Endothelial cell (in vitro differentiated cells): ENCODE measurements around the gene KIF26A. TPM values are rescaled to one million over a fixed set of nuclear protein-coding genes. Genes with fewer than 3 reads are reported as not detected.
A peak's percentile ranks its signal among the peaks of the same experiment; 100 is the strongest.

Experiments used
- DNase-seq: peaks from one replicate; pipeline ENCODE4 v3.0.0; 2021; ENCODE audit warnings: low spot score
- H3K27ac Mint-ChIP-seq: one replicate; pipeline ENCODE4 v1.8.0; 2021; ENCODE audit warnings: mixed read lengths, inconsistent platforms; ENCODE audit not compliant: unreplicated experiment
- H3K27me3 Mint-ChIP-seq: one replicate; pipeline ENCODE4 v1.8.0; 2021; ENCODE audit warnings: mild to moderate bottlenecking, moderate library complexity, mixed read lengths, inconsistent platforms; ENCODE audit not compliant: unreplicated experiment
- H3K36me3 Mint-ChIP-seq: one replicate; pipeline ENCODE4 v1.8.0; 2021; ENCODE audit warnings: mild to moderate bottlenecking, low read depth, mixed read lengths, inconsistent platforms; ENCODE audit not compliant: unreplicated experiment
- H3K4me1 Mint-ChIP-seq: one replicate; pipeline ENCODE4 v1.8.0; 2021; ENCODE audit warnings: mild to moderate bottlenecking, mixed read lengths, inconsistent platforms; ENCODE audit not compliant: unreplicated experiment
- H3K4me3 Mint-ChIP-seq: one replicate; pipeline ENCODE4 v1.8.0; 2021; ENCODE audit warnings: mild to moderate bottlenecking, mixed read lengths, inconsistent platforms; ENCODE audit not compliant: unreplicated experiment
- H3K9me3 Mint-ChIP-seq: one replicate; pipeline ENCODE4 v1.8.0; 2021; ENCODE audit warnings: mixed read lengths, inconsistent platforms; ENCODE audit not compliant: unreplicated experiment
- total RNA-seq: library from RNA; stranded (reverse); fragmentation: NEBNext Ultra II Directional; extraction: Animal tissue kit (Norgen Biotek cat#: 25700); gene quantifications from one replicate; pipeline ENCODE4 v1.2.1, GENCODE V29; 2021; ENCODE audit not compliant: unreplicated experiment
- TF ChIP-seq, protein P1 (sequence below): fragments of 200-600 bp; sonication (generic); IDR thresholded peaks from one replicate; pipeline ENCODE4 v1.5.0; 2021; ENCODE audit warnings: antibody characterized with exemption; ENCODE audit not compliant: unreplicated experiment

KIF26A gene
- total RNA-seq, 1 donor from 2014 or later: 96.9 TPM

- H3K4me3 Mint-ChIP-seq: no peak overlapping the region
- H3K9me3 Mint-ChIP-seq: no peaks in the 10 kb centered on the region
- peaks cover 21% of the 10 kb centered on the region for H3K4me1 Mint-ChIP-seq
- H3K27me3 Mint-ChIP-seq: peaks cover 13% of the 10 kb centered on the region
- no peak for DNase-seq
- TF ChIP-seq, protein P1, sequence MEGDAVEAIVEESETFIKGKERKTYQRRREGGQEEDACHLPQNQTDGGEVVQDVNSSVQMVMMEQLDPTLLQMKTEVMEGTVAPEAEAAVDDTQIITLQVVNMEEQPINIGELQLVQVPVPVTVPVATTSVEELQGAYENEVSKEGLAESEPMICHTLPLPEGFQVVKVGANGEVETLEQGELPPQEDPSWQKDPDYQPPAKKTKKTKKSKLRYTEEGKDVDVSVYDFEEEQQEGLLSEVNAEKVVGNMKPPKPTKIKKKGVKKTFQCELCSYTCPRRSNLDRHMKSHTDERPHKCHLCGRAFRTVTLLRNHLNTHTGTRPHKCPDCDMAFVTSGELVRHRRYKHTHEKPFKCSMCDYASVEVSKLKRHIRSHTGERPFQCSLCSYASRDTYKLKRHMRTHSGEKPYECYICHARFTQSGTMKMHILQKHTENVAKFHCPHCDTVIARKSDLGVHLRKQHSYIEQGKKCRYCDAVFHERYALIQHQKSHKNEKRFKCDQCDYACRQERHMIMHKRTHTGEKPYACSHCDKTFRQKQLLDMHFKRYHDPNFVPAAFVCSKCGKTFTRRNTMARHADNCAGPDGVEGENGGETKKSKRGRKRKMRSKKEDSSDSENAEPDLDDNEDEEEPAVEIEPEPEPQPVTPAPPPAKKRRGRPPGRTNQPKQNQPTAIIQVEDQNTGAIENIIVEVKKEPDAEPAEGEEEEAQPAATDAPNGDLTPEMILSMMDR: no peak
- peaks cover 3% of the 10 kb centered on the region for H3K36me3 Mint-ChIP-seq
- peak overlapping the region; percentile 67 for H3K27ac Mint-ChIP-seq
These were observed 47.6 kb downstream of the KIF26A start for GRCh38 chr14:104185916-104186495.

GRCh38 chr14:104186575-104186974 lies 48.2 kb downstream of the KIF26A start:
- peak overlapping the region; percentile 83 for H3K27ac Mint-ChIP-seq
- no peaks in the 10 kb centered on the region for H3K9me3 Mint-ChIP-seq

DNA sequence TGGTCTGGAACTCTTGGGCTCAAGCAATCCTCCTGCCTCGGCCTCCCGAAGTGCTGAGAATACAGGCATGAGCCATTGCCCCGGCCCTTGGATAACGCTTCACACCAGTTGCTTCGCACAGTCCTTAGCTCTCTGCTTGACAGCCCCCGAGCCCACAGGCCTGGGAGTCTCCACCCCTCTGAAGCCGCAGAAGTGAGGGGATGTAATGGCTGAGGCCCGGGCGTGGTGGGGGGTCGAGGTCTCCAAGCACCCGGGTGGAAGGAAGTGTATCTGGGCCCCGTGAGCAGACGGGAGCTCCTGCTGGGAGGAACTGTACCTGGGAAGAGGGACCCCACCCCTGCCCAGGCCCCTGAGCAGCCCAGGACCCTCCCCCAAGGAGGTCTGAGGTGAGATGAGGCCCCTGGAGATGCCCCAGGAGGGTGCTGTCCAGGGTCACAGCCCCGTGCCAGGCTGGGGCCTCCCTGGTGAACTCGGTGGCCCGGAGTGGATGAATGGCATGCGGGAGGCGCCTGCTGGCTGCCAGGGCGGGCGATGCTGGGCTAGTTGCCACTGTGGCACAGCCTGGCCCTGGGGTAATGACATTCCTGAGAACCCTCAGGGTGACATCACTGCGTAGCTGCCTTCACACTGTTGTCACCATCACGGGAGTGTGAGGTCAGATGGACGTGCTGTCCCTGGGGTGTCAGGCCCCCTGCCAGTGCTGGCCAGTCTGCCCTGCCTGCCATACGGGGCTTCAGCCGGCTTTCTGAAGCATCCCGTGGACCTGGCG lies 48.9 kb downstream of the KIF26A start:
- no peak for DNase-seq
- H3K9me3 Mint-ChIP-seq: no peaks in the 10 kb centered on the region
- no peak overlapping the region for H3K4me3 Mint-ChIP-seq
- H3K27ac Mint-ChIP-seq: peak overlapping the region; percentile 67
- TF ChIP-seq, protein P1: no peak
- peaks cover 3% of the 10 kb centered on the region for H3K36me3 Mint-ChIP-seq
- peaks cover 9% of the 10 kb centered on the region for H3K27me3 Mint-ChIP-seq
- peaks cover 21% of the 10 kb centered on the region for H3K4me1 Mint-ChIP-seq

More at GRCh38 chr14:104186575-104186974, 48.2 kb downstream of the KIF26A start:
- Mint-ChIP-seq H3K4me1 (peaks cover 21% of the 10 kb centered on the region), H3K36me3 (peaks cover 3% of the 10 kb centered on the region), H3K27me3 (peaks cover 11% of the 10 kb centered on the region), H3K4me3 (no peak overlapping the region)
- DNase-seq: no peak
- TF ChIP-seq, protein P1: no peak

GRCh38 chr14:104187931-104188726 lies 49.7 kb downstream of the KIF26A start:
- H3K4me3 Mint-ChIP-seq: no peak overlapping the region
- H3K4me1 Mint-ChIP-seq: peaks cover 21% of the 10 kb centered on the region
- peaks cover 3% of the 10 kb centered on the region for H3K36me3 Mint-ChIP-seq
- H3K27ac Mint-ChIP-seq: no peak overlapping the region
- DNase-seq: no peak
- no peaks in the 10 kb centered on the region for H3K9me3 Mint-ChIP-seq
- TF ChIP-seq, protein P1: no peak
- peaks cover 9% of the 10 kb centered on the region for H3K27me3 Mint-ChIP-seq
